ENCODE results near the gene TMEM130. TPM values are rescaled to one million over a fixed set of nuclear protein-coding genes. Genes with fewer than 3 reads are reported as not detected.

TMEM130 gene
- total RNA-seq, 1 experiment from 2014 or later: 2.1 TPM

DNA sequence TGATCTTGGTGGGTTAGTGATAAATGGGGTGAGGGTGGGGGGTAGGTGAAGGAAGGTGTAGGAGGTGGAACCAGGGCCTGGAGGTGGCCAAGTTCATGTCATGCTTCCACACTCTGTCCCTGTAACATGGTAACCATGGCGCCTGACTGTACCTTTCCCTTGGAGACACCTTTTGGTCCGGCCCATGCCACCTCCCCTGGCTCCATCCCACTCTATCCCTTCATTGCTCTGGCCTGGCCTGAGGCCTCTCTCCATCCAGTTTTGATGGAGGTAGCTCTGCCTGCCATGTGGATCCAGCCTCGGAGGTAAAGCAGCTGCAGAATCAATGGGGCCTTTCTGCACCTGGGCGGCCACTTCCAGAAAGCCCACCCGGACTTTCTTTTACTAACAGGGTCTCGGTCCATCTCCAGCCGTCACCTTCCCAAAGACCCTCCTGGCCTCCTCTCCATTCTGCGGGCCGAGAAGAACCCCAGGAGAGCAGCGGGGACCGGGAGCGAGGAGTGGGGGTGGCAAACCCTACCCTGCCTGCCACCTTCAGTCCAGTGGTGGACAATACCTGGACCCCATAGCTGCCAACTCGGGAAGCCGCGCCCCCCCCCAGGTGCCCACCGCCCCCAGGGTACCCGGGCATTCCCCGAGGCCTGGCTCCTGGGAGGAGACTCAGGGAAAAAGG, 8.0 kb upstream of the TMEM130 start:
- Histone ChIP-seq H3K4me1 (replicated peaks; ENCODE audit: insufficient read depth) (peaks cover 13% of the 10 kb centered on the region; the same call in 1 of the 2 replicates), H3K4me3 (peak overlapping the region; percentile 99; the same call in 1 of the 2 replicates), H3K9me3 (ENCODE audit: insufficient read depth, low read depth) (no peaks in the 10 kb centered on the region), H3F3A (ENCODE audit: insufficient read depth, low read depth) (no peaks in the 10 kb centered on the region), H3K79me2 (ENCODE audit: low read depth) (peaks cover 26% of the 10 kb centered on the region), H3K27ac (no peak overlapping the region), H3K4me2 (peak overlapping the region; percentile 92), H2AFZ (peak overlapping the region; percentile 78), H4K20me1 (ENCODE audit: insufficient read depth) (peaks cover 19% of the 10 kb centered on the region), H3K36me3 (ENCODE audit: low read depth) (peaks cover 7% of the 10 kb centered on the region; the same call in 1 of the 2 replicates), H3K9me2 (ENCODE audit: insufficient read depth) (no peaks in the 10 kb centered on the region), H3K27me3 (ENCODE audit: insufficient read depth, low read depth) (no peaks in the 10 kb centered on the region)
- intact Hi-C loops (cut with micrococcal nuclease; ENCODE audit: unreplicated experiment): loop anchor here (5.0 to 10.0 kb wide), 2 partner anchors 36 to 523 kb away; no protein-coding TSS in a partner anchor
- CTCF ChIA-PET: interaction anchor here (0.6 to 0.7 kb wide), 3 partner anchors 38 to 1139 kb away, joined by 4 to 15 read pairs (median 15); no protein-coding TSS in a partner anchor
- BruUV-seq (replicated peaks): no TSS peak
- no peak for TF ChIP-seq EZH2 (IDR thresholded peaks at IDR 0.05; ENCODE audit: low read depth)
- TF ChIP-seq, protein P1, sequence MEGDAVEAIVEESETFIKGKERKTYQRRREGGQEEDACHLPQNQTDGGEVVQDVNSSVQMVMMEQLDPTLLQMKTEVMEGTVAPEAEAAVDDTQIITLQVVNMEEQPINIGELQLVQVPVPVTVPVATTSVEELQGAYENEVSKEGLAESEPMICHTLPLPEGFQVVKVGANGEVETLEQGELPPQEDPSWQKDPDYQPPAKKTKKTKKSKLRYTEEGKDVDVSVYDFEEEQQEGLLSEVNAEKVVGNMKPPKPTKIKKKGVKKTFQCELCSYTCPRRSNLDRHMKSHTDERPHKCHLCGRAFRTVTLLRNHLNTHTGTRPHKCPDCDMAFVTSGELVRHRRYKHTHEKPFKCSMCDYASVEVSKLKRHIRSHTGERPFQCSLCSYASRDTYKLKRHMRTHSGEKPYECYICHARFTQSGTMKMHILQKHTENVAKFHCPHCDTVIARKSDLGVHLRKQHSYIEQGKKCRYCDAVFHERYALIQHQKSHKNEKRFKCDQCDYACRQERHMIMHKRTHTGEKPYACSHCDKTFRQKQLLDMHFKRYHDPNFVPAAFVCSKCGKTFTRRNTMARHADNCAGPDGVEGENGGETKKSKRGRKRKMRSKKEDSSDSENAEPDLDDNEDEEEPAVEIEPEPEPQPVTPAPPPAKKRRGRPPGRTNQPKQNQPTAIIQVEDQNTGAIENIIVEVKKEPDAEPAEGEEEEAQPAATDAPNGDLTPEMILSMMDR (conservative IDR thresholded peaks at IDR 0.05): no peak
- DNase-seq: no peak
- POLR2A ChIA-PET (ENCODE audit: unreplicated experiment): interaction anchor here (0.5 kb wide), 1 partner anchor 520 kb away, joined by 3 read pairs; no protein-coding TSS in a partner anchor

DNA sequence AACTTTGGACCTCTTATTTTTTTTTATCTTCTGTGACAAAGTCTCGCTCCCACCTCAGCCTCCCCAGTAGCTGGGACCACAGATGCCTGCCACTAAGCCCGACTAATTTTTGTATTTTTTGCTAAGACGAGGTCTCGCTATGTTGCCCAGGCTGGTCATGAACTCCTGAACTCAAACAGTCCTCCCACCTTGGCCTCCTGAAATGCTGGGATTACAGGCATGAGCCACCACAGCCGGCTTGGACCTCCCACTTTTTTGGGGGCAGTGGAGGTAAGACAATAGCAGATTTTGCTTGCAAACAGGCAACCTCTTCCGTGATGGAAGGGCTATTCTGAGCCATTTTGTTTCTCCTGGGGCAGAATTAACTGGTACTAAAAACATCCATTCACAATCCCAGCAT, 7.3 kb upstream of the TMEM130 start:
- POLR2A ChIA-PET (ENCODE audit: unreplicated experiment): no interaction called here
- intact Hi-C loops (cut with micrococcal nuclease; ENCODE audit: unreplicated experiment): loop anchor here (5.0 to 10.0 kb wide), 2 partner anchors 35 to 522 kb away; no protein-coding TSS in a partner anchor

DNA sequence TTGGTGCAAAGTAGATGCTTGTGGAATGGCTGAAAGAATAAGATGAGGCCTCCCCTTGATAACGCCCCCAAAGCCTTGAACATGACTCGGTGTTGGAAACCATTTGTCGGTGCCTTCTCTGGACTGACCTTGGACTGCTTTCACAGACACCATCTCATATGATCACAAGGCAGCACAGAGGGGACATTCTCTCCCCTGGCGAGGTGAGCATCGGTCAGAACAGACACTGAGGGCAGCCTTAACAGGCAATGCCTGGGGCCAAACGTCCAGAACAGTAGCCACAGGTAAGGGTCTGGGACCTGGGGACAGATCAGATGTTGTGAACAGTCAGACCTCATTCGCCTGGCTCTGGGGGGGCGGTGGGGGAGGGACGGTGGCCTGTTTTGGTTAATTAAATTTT, 5.7 kb upstream of the TMEM130 start:
- no peak overlapping the region for H3K27ac ChIP-seq
- no peak for TF ChIP-seq EZH2 (IDR thresholded peaks at IDR 0.05; ENCODE audit: low read depth)
- H3K36me3 ChIP-seq (ENCODE audit: low read depth): no peaks in the 10 kb centered on the region; the same call in 1 of the 2 replicates
- ChIA-PET CTCF (interaction anchor here (0.7 kb wide), 1 partner anchor 501 kb away, joined by 8 read pairs; no protein-coding TSS in a partner anchor), POLR2A (ENCODE audit: unreplicated experiment) (no interaction called here)
- no peaks in the 10 kb centered on the region for H3K9me3 ChIP-seq (ENCODE audit: insufficient read depth, low read depth)
- H3K4me1 ChIP-seq (replicated peaks; ENCODE audit: insufficient read depth): peaks cover 13% of the 10 kb centered on the region; the same call in 1 of the 2 replicates
- intact Hi-C loops (cut with micrococcal nuclease; ENCODE audit: unreplicated experiment): loop anchor here (5.0 to 10.0 kb wide), 2 partner anchors 33 to 521 kb away; no protein-coding TSS in a partner anchor
- no peaks in the 10 kb centered on the region for H3F3A ChIP-seq (ENCODE audit: insufficient read depth, low read depth)
- no peak overlapping the region for H3K4me2 ChIP-seq
- no peaks in the 10 kb centered on the region for H3K27me3 ChIP-seq (ENCODE audit: insufficient read depth, low read depth)
- H4K20me1 ChIP-seq (ENCODE audit: insufficient read depth): peaks cover 12% of the 10 kb centered on the region
- H3K79me2 ChIP-seq (ENCODE audit: low read depth): peaks cover 16% of the 10 kb centered on the region
- H3K9me2 ChIP-seq (ENCODE audit: insufficient read depth): no peaks in the 10 kb centered on the region
- BruUV-seq (replicated peaks): no TSS peak
- DNase-seq: no peak
- H3K4me3 ChIP-seq: no peak overlapping the region
- no peak overlapping the region for H2AFZ ChIP-seq

More for the DNA sequence above, 7.3 kb upstream of the TMEM130 start:
- H3K4me3 ChIP-seq: no peak overlapping the region
- no peak for TF ChIP-seq EZH2 (IDR thresholded peaks at IDR 0.05; ENCODE audit: low read depth)
- TF ChIP-seq, protein P1 (conservative IDR thresholded peaks at IDR 0.05): no peak
- H3K9me3 ChIP-seq (ENCODE audit: insufficient read depth, low read depth): no peaks in the 10 kb centered on the region
- peaks cover 26% of the 10 kb centered on the region for H3K79me2 ChIP-seq (ENCODE audit: low read depth)
- H3K27me3 ChIP-seq (ENCODE audit: insufficient read depth, low read depth): no peaks in the 10 kb centered on the region
- no TSS peak for BruUV-seq (replicated peaks)
- H3F3A ChIP-seq (ENCODE audit: insufficient read depth, low read depth): no peaks in the 10 kb centered on the region
- H3K36me3 ChIP-seq (ENCODE audit: low read depth): peaks cover 7% of the 10 kb centered on the region; the same call in 1 of the 2 replicates
- H3K9me2 ChIP-seq (ENCODE audit: insufficient read depth): no peaks in the 10 kb centered on the region
- peaks cover 13% of the 10 kb centered on the region; the same call in 1 of the 2 replicates for H3K4me1 ChIP-seq (replicated peaks; ENCODE audit: insufficient read depth)
- no peak for DNase-seq
- H4K20me1 ChIP-seq (ENCODE audit: insufficient read depth): peaks cover 19% of the 10 kb centered on the region
- CTCF ChIA-PET: no interaction called here
- no peak overlapping the region for H3K4me2 ChIP-seq
- H3K27ac ChIP-seq: no peak overlapping the region
- no peak overlapping the region for H2AFZ ChIP-seq
